GM23338 (cell line): ENCODE measurements around the gene SND1. TPM values are rescaled to one million over a fixed set of nuclear protein-coding genes. Genes with fewer than 3 reads are reported as not detected.

Source experiments
- ATAC-seq: fragments of 200-7000 bp; cut with Tn5 transposase; 3 replicates; pipeline ENCODE4 v1.9.1; 2020
- DNase-seq: peaks from one replicate; pipeline ENCODE4 v3.0.0-alpha.2; 2015; ENCODE audit warnings: low spot score
- H2AFZ ChIP-seq: fragments of 200-600 bp; sonication (generic); 2 replicates; pipeline ENCODE4 v1.8.0; 2016; ENCODE audit warnings: antibody characterized with exemption, mild to moderate bottlenecking, moderate library complexity
- H3F3A ChIP-seq: fragments of 200-600 bp; sonication (generic); replicated peaks from 2 replicates; pipeline ENCODE4 v1.8.0; 2017; ENCODE audit warnings: antibody characterized with exemption, mixed run types, low read depth
- H3K27ac ChIP-seq: fragments of 200-600 bp; sonication (generic); 2 replicates; pipeline ENCODE4 v1.6.1; 2016; ENCODE audit warnings: low read depth
- H3K27me3 ChIP-seq: fragments of 200-600 bp; sonication (generic); 2 replicates; pipeline ENCODE4 v1.8.0; 2016; ENCODE audit warnings: mild to moderate bottlenecking, mixed run types, moderate library complexity; ENCODE audit not compliant: insufficient read depth
- H3K36me3 ChIP-seq: fragments of 200-600 bp; sonication (generic); 2 replicates; pipeline ENCODE4 v1.8.0; 2016; ENCODE audit warnings: mild to moderate bottlenecking; ENCODE audit not compliant: insufficient read depth
- H3K4me1 ChIP-seq: fragments of 200-600 bp; sonication (generic); 2 replicates; pipeline ENCODE4 v1.8.0; 2016; ENCODE audit warnings: mild to moderate bottlenecking, moderate library complexity; ENCODE audit not compliant: insufficient read depth
- H3K4me2 ChIP-seq: fragments of 200-600 bp; sonication (generic); 2 replicates; pipeline ENCODE4 v1.7.1; 2017; ENCODE audit warnings: mixed run types
- H3K4me3 ChIP-seq: fragments of 200-600 bp; sonication (generic); 2 replicates; pipeline ENCODE4 v1.6.1; 2016; ENCODE audit warnings: mixed run types
- H3K79me2 ChIP-seq: fragments of 200-600 bp; sonication (generic); replicated peaks from 2 replicates; pipeline ENCODE4 v1.8.0; 2017; ENCODE audit warnings: mild to moderate bottlenecking; ENCODE audit not compliant: insufficient read depth
- H3K9me2 ChIP-seq: fragments of 200-600 bp; sonication (generic); 2 replicates; pipeline ENCODE4 v1.8.0; 2017; ENCODE audit not compliant: insufficient read depth
- H4K20me1 ChIP-seq: fragments of 200-600 bp; sonication (generic); replicated peaks from 2 replicates; pipeline ENCODE4 v1.8.0; 2017; ENCODE audit warnings: mild to moderate bottlenecking; ENCODE audit not compliant: insufficient read depth
- H3K27ac Mint-ChIP-seq: 2 replicates; pipeline ENCODE4 v1.8.0; 2020; ENCODE audit warnings: inconsistent platforms, mild to moderate bottlenecking, moderate library complexity, mixed read lengths
- H3K27me3 Mint-ChIP-seq: 3 replicates; pipeline ENCODE4 v1.8.0; 2022; ENCODE audit warnings: low read depth, mild to moderate bottlenecking, moderate library complexity, mixed read lengths, inconsistent platforms; ENCODE audit not compliant: insufficient read depth, poor library complexity
- H3K36me3 Mint-ChIP-seq: 3 replicates; pipeline ENCODE4 v1.8.0; 2021; ENCODE audit warnings: low read depth, mild to moderate bottlenecking, inconsistent platforms, moderate library complexity, mixed read lengths
- H3K4me1 Mint-ChIP-seq: 3 replicates; pipeline ENCODE4 v1.8.0; 2020; ENCODE audit warnings: mild to moderate bottlenecking, inconsistent platforms, mixed read lengths
- H3K4me3 Mint-ChIP-seq: 3 replicates; pipeline ENCODE4 v1.8.0; 2021; ENCODE audit warnings: moderate library complexity, mild to moderate bottlenecking, inconsistent platforms, mixed read lengths
- H3K9me3 Mint-ChIP-seq: 3 replicates; pipeline ENCODE4 v1.8.0; 2020; ENCODE audit warnings: moderate library complexity, mild to moderate bottlenecking, inconsistent platforms, mixed read lengths
- CREB1 ChIP-seq: fragments of 250-450 bp; sonication (Bioruptor Pico); IDR thresholded peaks from 2 replicates; pipeline ENCODE4 v1.5.0; 2020; ENCODE audit warnings: low read depth, mild to moderate bottlenecking, moderate library complexity
- CTCF ChIP-seq, 2 experiments: fragments of 200-600 bp in 1 of 2; sonication (generic) in 1 of 2; conservative IDR thresholded peaks; 2 replicates each; pipeline versions ENCODE4 v1.5.1 to v1.6.1; 2016 to 2017; ENCODE audit warnings: antibody characterized with exemption in 2 of 2, low read depth in 2 of 2, mild to moderate bottlenecking in 2 of 2, moderate library complexity in 1 of 2
- ETS1 ChIP-seq: IDR thresholded peaks from 2 replicates; pipeline ENCODE4 v1.6.1; 2016; ENCODE audit warnings: antibody characterized with exemption
- EZH2 ChIP-seq: fragments of 200-600 bp; sonication (generic); IDR thresholded peaks from one replicate; pipeline ENCODE4 v1.8.0; 2017; ENCODE audit warnings: antibody characterized with exemption, mild to moderate bottlenecking, low read depth; ENCODE audit not compliant: unreplicated experiment
- EZH2phosphoT487 ChIP-seq: fragments of 200-600 bp; sonication (generic); IDR thresholded peaks from one replicate; pipeline ENCODE4 v1.8.1; 2018; ENCODE audit warnings: antibody characterized with exemption; ENCODE audit not compliant: unreplicated experiment
- JUNB ChIP-seq: IDR thresholded peaks from one replicate; pipeline ENCODE4 v1.6.1; 2016; ENCODE audit warnings: antibody characterized with exemption; ENCODE audit not compliant: unreplicated experiment
- NANOG ChIP-seq: IDR thresholded peaks from 2 replicates; pipeline ENCODE4 v1.6.1; 2016; ENCODE audit warnings: antibody characterized with exemption, borderline replicate concordance
- POLR2AphosphoS5 ChIP-seq: IDR thresholded peaks from 2 replicates; pipeline ENCODE4 v1.6.1; 2016; ENCODE audit warnings: antibody characterized with exemption, low read depth
- STAT1 ChIP-seq: IDR thresholded peaks from one replicate; pipeline ENCODE4 v1.6.1; 2016; ENCODE audit warnings: antibody characterized with exemption; ENCODE audit not compliant: unreplicated experiment
- ZNF114 ChIP-seq: fragments of 250-450 bp; sonication (Bioruptor Pico); IDR thresholded peaks from 2 replicates; pipeline ENCODE4 v1.5.0; 2020; ENCODE audit warnings: mild to moderate bottlenecking, moderate library complexity
- ZNF331 ChIP-seq: fragments of 250-450 bp; sonication (Bioruptor Pico); IDR thresholded peaks from 2 replicates; pipeline ENCODE4 v1.5.0; 2020; ENCODE audit warnings: low read depth, mild to moderate bottlenecking, moderate library complexity
- polyA plus RNA-seq: library from polyadenylated mRNA; unstranded; fragments of >200 nt; fragmentation: Nextera tagmentation; extraction: Ambion mirVana; gene quantifications from 2 replicates; pipeline ENCODE4 v1.2.1, GENCODE V29; 2016
- total RNA-seq: library from RNA; depleted of rRNA; stranded (reverse); fragments of >200 nt; shearing (Covaris generic); gene quantifications from 2 replicates; pipeline ENCODE4 v1.2.3, GENCODE V29; 2014
- TF ChIP-seq, protein P1 (sequence below): IDR thresholded peaks from one replicate; pipeline ENCODE4 v1.6.1; 2018; ENCODE audit warnings: antibody characterized with exemption; ENCODE audit not compliant: unreplicated experiment
- TF ChIP-seq, protein P2 (sequence below): fragments of 250-450 bp; sonication (Bioruptor Pico); IDR thresholded peaks from 2 replicates; pipeline ENCODE4 v1.5.0; 2020; ENCODE audit warnings: mild to moderate bottlenecking, moderate library complexity

SND1 gene
- total and polyA plus RNA-seq, 2 experiments from 2014 or later: 107 to 254 TPM

DNA sequence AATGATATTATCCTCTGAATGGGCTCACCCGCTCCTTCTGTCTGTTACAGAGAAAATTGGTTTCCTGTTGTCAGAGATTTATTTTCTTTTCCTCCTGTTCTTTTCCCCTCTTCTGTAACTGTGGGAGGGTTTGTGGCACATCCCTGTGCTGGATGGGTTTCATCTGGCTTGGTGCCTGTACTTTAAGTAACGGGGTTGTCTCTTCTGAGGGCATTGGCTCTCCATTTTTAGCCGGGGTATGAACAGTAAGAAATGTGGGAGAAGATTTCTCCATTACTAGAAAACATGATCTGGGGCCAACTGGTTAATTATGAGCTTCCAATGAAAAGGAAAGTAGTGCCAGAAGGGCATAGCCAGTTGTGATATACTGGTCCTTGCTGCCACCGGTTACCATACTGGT is 142.6 kb downstream of the SND1 start:
- Histone ChIP-seq H3K4me1 (peaks cover 28% of the 10 kb centered on the region), H4K20me1 (peaks cover 32% of the 10 kb centered on the region), H3K27ac (no peak overlapping the region), H3K9me2 (no peaks in the 10 kb centered on the region), H3K4me2 (no peak overlapping the region), H3K4me3 (no peak overlapping the region), H3K27me3 (no peaks in the 10 kb centered on the region), H2AFZ (no peak overlapping the region), H3K79me2 (peaks cover 88% of the 10 kb centered on the region), H3K36me3 (no peaks in the 10 kb centered on the region), H3F3A (no peaks in the 10 kb centered on the region)
- ATAC-seq (no peak), DNase-seq (no peak)
- Mint-ChIP-seq H3K4me3 (no peak overlapping the region), H3K4me1 (peaks cover 53% of the 10 kb centered on the region), H3K36me3 (no peaks in the 10 kb centered on the region), H3K27me3 (peaks cover 3% of the 10 kb centered on the region), H3K9me3 (no peaks in the 10 kb centered on the region), H3K27ac (no peak overlapping the region)
- no peak for TF ChIP-seq ZNF331 (CRISPR knock-in tag)
- TF ChIP-seq, protein P1, sequence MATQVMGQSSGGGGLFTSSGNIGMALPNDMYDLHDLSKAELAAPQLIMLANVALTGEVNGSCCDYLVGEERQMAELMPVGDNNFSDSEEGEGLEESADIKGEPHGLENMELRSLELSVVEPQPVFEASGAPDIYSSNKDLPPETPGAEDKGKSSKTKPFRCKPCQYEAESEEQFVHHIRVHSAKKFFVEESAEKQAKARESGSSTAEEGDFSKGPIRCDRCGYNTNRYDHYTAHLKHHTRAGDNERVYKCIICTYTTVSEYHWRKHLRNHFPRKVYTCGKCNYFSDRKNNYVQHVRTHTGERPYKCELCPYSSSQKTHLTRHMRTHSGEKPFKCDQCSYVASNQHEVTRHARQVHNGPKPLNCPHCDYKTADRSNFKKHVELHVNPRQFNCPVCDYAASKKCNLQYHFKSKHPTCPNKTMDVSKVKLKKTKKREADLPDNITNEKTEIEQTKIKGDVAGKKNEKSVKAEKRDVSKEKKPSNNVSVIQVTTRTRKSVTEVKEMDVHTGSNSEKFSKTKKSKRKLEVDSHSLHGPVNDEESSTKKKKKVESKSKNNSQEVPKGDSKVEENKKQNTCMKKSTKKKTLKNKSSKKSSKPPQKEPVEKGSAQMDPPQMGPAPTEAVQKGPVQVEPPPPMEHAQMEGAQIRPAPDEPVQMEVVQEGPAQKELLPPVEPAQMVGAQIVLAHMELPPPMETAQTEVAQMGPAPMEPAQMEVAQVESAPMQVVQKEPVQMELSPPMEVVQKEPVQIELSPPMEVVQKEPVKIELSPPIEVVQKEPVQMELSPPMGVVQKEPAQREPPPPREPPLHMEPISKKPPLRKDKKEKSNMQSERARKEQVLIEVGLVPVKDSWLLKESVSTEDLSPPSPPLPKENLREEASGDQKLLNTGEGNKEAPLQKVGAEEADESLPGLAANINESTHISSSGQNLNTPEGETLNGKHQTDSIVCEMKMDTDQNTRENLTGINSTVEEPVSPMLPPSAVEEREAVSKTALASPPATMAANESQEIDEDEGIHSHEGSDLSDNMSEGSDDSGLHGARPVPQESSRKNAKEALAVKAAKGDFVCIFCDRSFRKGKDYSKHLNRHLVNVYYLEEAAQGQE: no peak
- TF ChIP-seq, protein P2, sequence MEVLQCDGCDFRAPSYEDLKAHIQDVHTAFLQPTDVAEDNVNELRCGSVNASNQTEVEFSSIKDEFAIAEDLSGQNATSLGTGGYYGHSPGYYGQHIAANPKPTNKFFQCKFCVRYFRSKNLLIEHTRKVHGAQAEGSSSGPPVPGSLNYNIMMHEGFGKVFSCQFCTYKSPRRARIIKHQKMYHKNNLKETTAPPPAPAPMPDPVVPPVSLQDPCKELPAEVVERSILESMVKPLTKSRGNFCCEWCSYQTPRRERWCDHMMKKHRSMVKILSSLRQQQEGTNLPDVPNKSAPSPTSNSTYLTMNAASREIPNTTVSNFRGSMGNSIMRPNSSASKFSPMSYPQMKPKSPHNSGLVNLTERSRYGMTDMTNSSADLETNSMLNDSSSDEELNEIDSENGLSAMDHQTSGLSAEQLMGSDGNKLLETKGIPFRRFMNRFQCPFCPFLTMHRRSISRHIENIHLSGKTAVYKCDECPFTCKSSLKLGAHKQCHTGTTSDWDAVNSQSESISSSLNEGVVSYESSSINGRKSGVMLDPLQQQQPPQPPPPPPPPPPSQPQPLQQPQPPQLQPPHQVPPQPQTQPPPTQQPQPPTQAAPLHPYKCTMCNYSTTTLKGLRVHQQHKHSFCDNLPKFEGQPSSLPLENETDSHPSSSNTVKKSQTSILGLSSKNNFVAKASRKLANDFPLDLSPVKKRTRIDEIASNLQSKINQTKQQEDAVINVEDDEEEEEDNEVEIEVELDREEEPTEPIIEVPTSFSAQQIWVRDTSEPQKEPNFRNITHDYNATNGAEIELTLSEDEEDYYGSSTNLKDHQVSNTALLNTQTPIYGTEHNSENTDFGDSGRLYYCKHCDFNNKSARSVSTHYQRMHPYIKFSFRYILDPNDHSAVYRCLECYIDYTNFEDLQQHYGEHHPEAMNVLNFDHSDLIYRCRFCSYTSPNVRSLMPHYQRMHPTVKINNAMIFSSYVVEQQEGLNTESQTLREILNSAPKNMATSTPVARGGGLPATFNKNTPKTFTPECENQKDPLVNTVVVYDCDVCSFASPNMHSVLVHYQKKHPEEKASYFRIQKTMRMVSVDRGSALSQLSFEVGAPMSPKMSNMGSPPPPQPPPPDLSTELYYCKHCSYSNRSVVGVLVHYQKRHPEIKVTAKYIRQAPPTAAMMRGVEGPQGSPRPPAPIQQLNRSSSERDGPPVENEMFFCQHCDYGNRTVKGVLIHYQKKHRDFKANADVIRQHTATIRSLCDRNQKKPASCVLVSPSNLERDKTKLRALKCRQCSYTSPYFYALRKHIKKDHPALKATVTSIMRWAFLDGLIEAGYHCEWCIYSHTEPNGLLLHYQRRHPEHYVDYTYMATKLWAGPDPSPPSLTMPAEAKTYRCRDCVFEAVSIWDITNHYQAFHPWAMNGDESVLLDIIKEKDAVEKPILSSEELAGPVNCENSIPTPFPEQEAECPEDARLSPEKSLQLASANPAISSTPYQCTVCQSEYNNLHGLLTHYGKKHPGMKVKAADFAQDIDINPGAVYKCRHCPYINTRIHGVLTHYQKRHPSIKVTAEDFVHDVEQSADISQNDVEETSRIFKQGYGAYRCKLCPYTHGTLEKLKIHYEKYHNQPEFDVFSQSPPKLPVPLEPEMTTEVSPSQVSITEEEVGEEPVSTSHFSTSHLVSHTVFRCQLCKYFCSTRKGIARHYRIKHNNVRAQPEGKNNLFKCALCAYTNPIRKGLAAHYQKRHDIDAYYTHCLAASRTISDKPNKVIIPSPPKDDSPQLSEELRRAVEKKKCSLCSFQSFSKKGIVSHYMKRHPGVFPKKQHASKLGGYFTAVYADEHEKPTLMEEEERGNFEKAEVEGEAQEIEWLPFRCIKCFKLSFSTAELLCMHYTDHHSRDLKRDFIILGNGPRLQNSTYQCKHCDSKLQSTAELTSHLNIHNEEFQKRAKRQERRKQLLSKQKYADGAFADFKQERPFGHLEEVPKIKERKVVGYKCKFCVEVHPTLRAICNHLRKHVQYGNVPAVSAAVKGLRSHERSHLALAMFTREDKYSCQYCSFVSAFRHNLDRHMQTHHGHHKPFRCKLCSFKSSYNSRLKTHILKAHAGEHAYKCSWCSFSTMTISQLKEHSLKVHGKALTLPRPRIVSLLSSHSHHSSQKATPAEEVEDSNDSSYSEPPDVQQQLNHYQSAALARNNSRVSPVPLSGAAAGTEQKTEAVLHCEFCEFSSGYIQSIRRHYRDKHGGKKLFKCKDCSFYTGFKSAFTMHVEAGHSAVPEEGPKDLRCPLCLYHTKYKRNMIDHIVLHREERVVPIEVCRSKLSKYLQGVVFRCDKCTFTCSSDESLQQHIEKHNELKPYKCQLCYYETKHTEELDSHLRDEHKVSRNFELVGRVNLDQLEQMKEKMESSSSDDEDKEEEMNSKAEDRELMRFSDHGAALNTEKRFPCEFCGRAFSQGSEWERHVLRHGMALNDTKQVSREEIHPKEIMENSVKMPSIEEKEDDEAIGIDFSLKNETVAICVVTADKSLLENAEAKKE: no peak
- TF ChIP-seq JUNB: no peak
- no peak for TF ChIP-seq STAT1
- no peak for TF ChIP-seq CTCF (conservative IDR thresholded peaks at IDR 0.05; ENCODE audit: low read depth in 2 of 2)
- TF ChIP-seq NANOG: no peak
- no peak for TF ChIP-seq EZH2
- TF ChIP-seq CREB1 (CRISPR knock-in tag): no peak
- no peak for TF ChIP-seq EZH2phosphoT487
- no peak for TF ChIP-seq ETS1
- no peak for TF ChIP-seq POLR2AphosphoS5
- TF ChIP-seq ZNF114 (CRISPR knock-in tag): no peak
